SK-N-SH (cell line): ENCODE data around the gene MGAT4B. TPM values are rescaled to one million over a fixed set of nuclear protein-coding genes. Genes with fewer than 3 reads are reported as not detected.

ENCODE experiments used
- CTCF ChIA-PET: fragments of 300-600, 350-600 bp; formaldehyde crosslinking; extraction: SDS; loops from one replicate; lab custom pipeline; 2021; lab: Yijun Ruan, JAX
- POLR2A ChIA-PET: fragments of 350-600 bp; sonication (Branson Sonifier 250); formaldehyde crosslinking; extraction: SDS; loops from one replicate; lab custom pipeline; 2020; ENCODE audit warnings: antibody characterized with exemption, inconsistent platforms; lab: Yijun Ruan, JAX
- DNase-seq: peaks from one replicate; pipeline ENCODE4 v3.0.0; 2012
- H2AFZ ChIP-seq: fragments of 200-600 bp; sonication (generic); 2 replicates; pipeline ENCODE4 v1.8.1; 2016; ENCODE audit warnings: antibody characterized with exemption, mild to moderate bottlenecking, low read depth
- H3F3A ChIP-seq: fragments of 200-600 bp; sonication (generic); replicated peaks from 2 replicates; pipeline ENCODE3; 2016; ENCODE audit warnings: antibody characterized with exemption, mild to moderate bottlenecking; ENCODE audit not compliant: insufficient read depth
- H3K27ac ChIP-seq, 2 experiments: fragments of 200-500 bp in 1 of 2; fragments of 200-600 bp in 1 of 2; sonication (Bioruptor generic) in 1 of 2; sonication (generic), shearing (Covaris generic) in 1 of 2; 2 replicates each; pipeline versions ENCODE4 v1.5.1 to v1.6.1; 2014 to 2016; ENCODE audit warnings: low read depth in 2 of 2, inconsistent platforms in 1 of 2, low read length in 1 of 2, mild to moderate bottlenecking in 1 of 2, mixed read lengths in 1 of 2
- H3K27me3 ChIP-seq: fragments of 200-600 bp; sonication (generic), shearing (Covaris generic); 2 replicates; pipeline ENCODE4 v1.6.1; 2016; ENCODE audit warnings: mixed run types; ENCODE audit not compliant: insufficient read depth
- H3K36me3 ChIP-seq, 2 experiments: fragments of 200-500 bp in 1 of 2; fragments of 200-600 bp in 1 of 2; sonication (Bioruptor generic) in 1 of 2; sonication (generic) in 1 of 2; replicated peaks in 1 of 2; 2 replicates each; pipeline versions ENCODE3 to v1.5.1; 2014 to 2016; ENCODE audit warnings: low read length in 1 of 2, mild to moderate bottlenecking in 1 of 2; ENCODE audit not compliant: insufficient read depth in 2 of 2, control insufficient read depth in 1 of 2
- H3K4me1 ChIP-seq, 2 experiments: fragments of 200-500 bp in 1 of 2; fragments of 200-600 bp in 1 of 2; sonication (Bioruptor generic) in 1 of 2; sonication (generic), shearing (Covaris generic) in 1 of 2; 2 replicates each; pipeline versions ENCODE4 v1.5.1 to v1.6.1; 2014 to 2016; ENCODE audit warnings: low read depth in 1 of 2, low read length in 1 of 2, mixed run types in 1 of 2; ENCODE audit not compliant: insufficient read depth in 2 of 2, control insufficient read depth in 1 of 2
- H3K4me2 ChIP-seq: fragments of 200-600 bp; sonication (generic), shearing (Covaris generic); 2 replicates; pipeline ENCODE4 v1.6.1; 2017; ENCODE audit warnings: mixed run types
- H3K4me3 ChIP-seq, 2 experiments: fragments of 200-500 bp in 1 of 2; fragments of 200-600 bp in 1 of 2; sonication (Bioruptor generic) in 1 of 2; sonication (generic), shearing (Covaris generic) in 1 of 2; 2 replicates each; pipeline versions ENCODE4 v1.5.1 to v1.8.1; 2014 to 2016; ENCODE audit warnings: low read depth in 2 of 2, inconsistent platforms in 1 of 2, low read length in 1 of 2, mild to moderate bottlenecking in 1 of 2, mixed read lengths in 1 of 2, moderate library complexity in 1 of 2
- H3K79me2 ChIP-seq: fragments of 200-600 bp; sonication (generic); 2 replicates; pipeline ENCODE4 v1.8.1; 2017; ENCODE audit warnings: mild to moderate bottlenecking; ENCODE audit not compliant: insufficient read depth
- H3K9ac ChIP-seq: fragments of 200-600 bp; sonication (generic); 2 replicates; pipeline ENCODE4 v1.6.1; 2017; ENCODE audit warnings: mixed run types
- H3K9me2 ChIP-seq: fragments of 200-600 bp; sonication (generic); 2 replicates; pipeline ENCODE4 v1.6.1; 2017; ENCODE audit warnings: mixed run types
- H3K9me3 ChIP-seq: fragments of 200-600 bp; sonication (generic); 2 replicates; pipeline ENCODE4 v1.6.1; 2017; ENCODE audit warnings: mixed run types, mild to moderate bottlenecking, moderate library complexity
- H4K20me1 ChIP-seq: fragments of 200-600 bp; sonication (generic); 2 replicates; pipeline ENCODE4 v1.6.1; 2017; ENCODE audit warnings: mild to moderate bottlenecking, mixed run types; ENCODE audit not compliant: insufficient read depth
- CHD2 ChIP-seq: fragments of 150-350 bp; IDR thresholded peaks from 2 replicates; pipeline ENCODE4 v1.6.1; 2018; ENCODE audit warnings: low read length; ENCODE audit not compliant: partially characterized antibody
- EZH2phosphoT487 ChIP-seq: fragments of 200-600 bp; sonication (generic); IDR thresholded peaks from 2 replicates; pipeline ENCODE4 v1.6.1; 2017; ENCODE audit warnings: low read depth, mixed run types, mild to moderate bottlenecking, antibody characterized with exemption, moderate library complexity, borderline replicate concordance
- FOXM1 ChIP-seq: IDR thresholded peaks from 2 replicates; pipeline ENCODE4 v1.4.0; 2012; ENCODE audit warnings: low read depth, mild to moderate bottlenecking
- GABPA ChIP-seq: IDR thresholded peaks from 2 replicates; pipeline ENCODE4 v1.4.0; 2012; ENCODE audit warnings: low read depth, mild to moderate bottlenecking
- GATA2 ChIP-seq: sonication (generic); formaldehyde crosslinking; IDR thresholded peaks from 2 replicates; pipeline ENCODE4 v1.5.0; 2020; ENCODE audit warnings: mild to moderate bottlenecking, missing genetic modification reagents
- MEF2A ChIP-seq: IDR thresholded peaks from 2 replicates; pipeline ENCODE4 v1.4.0; 2012; ENCODE audit warnings: low read depth, borderline replicate concordance
- MXI1 ChIP-seq: IDR thresholded peaks from 2 replicates; pipeline ENCODE4 v1.6.1; 2012; ENCODE audit warnings: mild to moderate bottlenecking, low read depth, low read length, improper control_type of control experiment
- NFIC ChIP-seq: IDR thresholded peaks from 2 replicates; pipeline ENCODE4 v1.4.0; 2012; ENCODE audit warnings: borderline replicate concordance
- NRF1 ChIP-seq: IDR thresholded peaks from 2 replicates; pipeline ENCODE4 v1.6.1; 2012; ENCODE audit warnings: low read depth, mild to moderate bottlenecking, low read length
- POLR2AphosphoS5 ChIP-seq: IDR thresholded peaks from 2 replicates; pipeline ENCODE4 v1.6.1; 2012; ENCODE audit warnings: low read depth, low read length
- RAD21 ChIP-seq: IDR thresholded peaks from 2 replicates; pipeline ENCODE4 v1.6.1; 2012; ENCODE audit warnings: mild to moderate bottlenecking, low read length
- RCOR1 ChIP-seq: fragments of 150-350 bp; IDR thresholded peaks from 2 replicates; pipeline ENCODE4 v1.6.1; 2017; ENCODE audit warnings: antibody characterized with exemption, low read length
- RXRA ChIP-seq: IDR thresholded peaks from 2 replicates; pipeline ENCODE4 v1.4.0; 2012; ENCODE audit warnings: low read depth, mild to moderate bottlenecking, borderline replicate concordance
- SIN3A ChIP-seq: IDR thresholded peaks from 2 replicates; pipeline ENCODE4 v1.6.1; 2012; ENCODE audit warnings: low read depth, mild to moderate bottlenecking, low read length, moderate library complexity, borderline replicate concordance
- SMC3 ChIP-seq: IDR thresholded peaks from 2 replicates; pipeline ENCODE4 v1.6.1; 2012; ENCODE audit warnings: low read depth, low read length, improper control_type of control experiment
- TCF12 ChIP-seq: IDR thresholded peaks from 2 replicates; pipeline ENCODE4 v1.4.0; 2012
- YY1 ChIP-seq: IDR thresholded peaks from 2 replicates; pipeline ENCODE4 v1.4.0; 2012; ENCODE audit warnings: low read depth, mild to moderate bottlenecking
- WGBS: methylation state at CpG from one replicate; pipeline ENCODE4 v1.1.6; 2017; ENCODE audit warnings: low lambda C conversion rate; 5-methylcytosine and 5-hydroxymethylcytosine counted together
- polyA plus RNA-seq, 3 experiments: library from polyadenylated mRNA; depleted of rRNA; stranded (reverse); fragments of >200 nt; gene quantifications; 2 replicates each; pipeline ENCODE4 v1.2.3, GENCODE V29; 2012
- TF ChIP-seq, protein P1 (sequence below): IDR thresholded peaks from 2 replicates; pipeline ENCODE4 v1.4.0; 2012; ENCODE audit warnings: low read depth, borderline replicate concordance
- TF ChIP-seq, protein P2 (sequence below): IDR thresholded peaks from 2 replicates; pipeline ENCODE4 v1.4.0; 2012; ENCODE audit warnings: low read depth
- TF ChIP-seq, protein P3 (sequence below): IDR thresholded peaks from 2 replicates; pipeline ENCODE4 v1.4.0; 2012; ENCODE audit warnings: low read depth, borderline replicate concordance
- TF ChIP-seq, protein P4 (sequence below): fragments of 150-350 bp; IDR thresholded peaks from 2 replicates; pipeline ENCODE4 v1.6.1; 2016; ENCODE audit warnings: mild to moderate bottlenecking, low read depth, low read length
- TF ChIP-seq, protein P5 (sequence below): IDR thresholded peaks from 2 replicates; pipeline ENCODE4 v1.6.1; 2012; ENCODE audit warnings: mild to moderate bottlenecking, low read depth, low read length, moderate library complexity
- TF ChIP-seq, protein P6 (sequence below): fragments of 200-600 bp; sonication (generic); IDR thresholded peaks from 2 replicates; pipeline ENCODE4 v1.6.1; 2017; ENCODE audit warnings: antibody characterized with exemption, mild to moderate bottlenecking, moderate library complexity

MGAT4B gene
- polyA plus RNA-seq, 1 of the 3 experiments (the other 2 are of a cell fraction) = 190 TPM

DNA sequence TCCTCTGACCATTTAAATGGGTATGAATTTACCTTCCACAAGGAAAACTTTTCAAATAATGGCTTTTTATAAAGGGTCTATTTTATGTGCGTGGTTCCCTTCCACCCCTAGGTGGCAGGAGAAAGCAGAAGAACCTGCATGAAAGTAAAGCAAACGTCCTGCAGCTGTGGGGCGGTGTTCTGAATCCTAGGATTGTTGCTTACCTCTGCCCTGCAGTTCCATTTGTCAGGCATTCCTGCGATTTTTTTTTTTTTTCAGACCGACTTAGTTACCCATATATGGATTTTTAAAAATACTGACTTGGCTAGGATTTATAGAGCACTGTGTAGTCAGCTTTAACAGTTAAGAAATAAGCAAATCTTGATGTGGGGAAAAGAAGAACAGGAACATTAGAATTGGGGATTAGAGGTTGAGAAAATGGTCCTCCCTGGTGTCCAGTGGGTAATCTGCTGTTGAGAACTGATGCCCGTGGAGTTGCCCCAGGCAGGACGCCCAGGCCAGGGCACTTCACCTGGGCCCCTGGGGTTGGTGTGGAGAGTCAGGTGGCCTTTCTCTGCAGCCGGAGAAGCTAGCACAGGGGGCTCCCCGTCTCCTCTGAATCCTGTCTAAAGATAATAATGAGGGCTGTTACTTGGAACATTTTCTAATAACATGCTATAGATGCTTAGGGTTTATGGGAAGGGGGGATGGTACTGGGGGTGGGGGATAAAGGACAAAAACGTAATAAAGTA lies 43.3 kb downstream of the MGAT4B start:
- Histone ChIP-seq H3K27ac (peak overlapping the region; percentile 54 to 88), H3K9me3 (no peaks in the 10 kb centered on the region), H3K9ac (no peak overlapping the region), H2AFZ (no peak overlapping the region), H3K4me2 (peak overlapping the region; percentile 70), H3F3A (peaks cover 44% of the 10 kb centered on the region), H3K27me3 (no peaks in the 10 kb centered on the region), H3K36me3 (peaks cover 9 to 12% of the 10 kb centered on the region in 2 experiments), H4K20me1 (peaks cover 46% of the 10 kb centered on the region), H3K9me2 (no peaks in the 10 kb centered on the region), H3K4me1 (peaks cover 38 to 54% of the 10 kb centered on the region in 2 experiments), H3K4me3 (peak overlapping the region in 1 of 2 experiments; percentile 34; a peak in 1 of 4 replicates), H3K79me2 (peaks cover 74% of the 10 kb centered on the region)
- whole genome bisulfite sequencing = 34% methylated on average over 10 of the region's 10 CpGs
- DNase-seq = peak; percentile 84
- ChIA-PET CTCF (interaction anchor here (0.6 to 3.1 kb wide), 33 partner anchors 9 to 436 kb away, joined by 3 to 67 read pairs (median 4); partner anchors contain the start of gene LTC4S), POLR2A (interaction anchor here (1.0 kb wide), 1 partner anchor 31 kb away, joined by 3 read pairs; the partner anchor contains the start of gene LTC4S)
- TF ChIP-seq, protein P1, sequence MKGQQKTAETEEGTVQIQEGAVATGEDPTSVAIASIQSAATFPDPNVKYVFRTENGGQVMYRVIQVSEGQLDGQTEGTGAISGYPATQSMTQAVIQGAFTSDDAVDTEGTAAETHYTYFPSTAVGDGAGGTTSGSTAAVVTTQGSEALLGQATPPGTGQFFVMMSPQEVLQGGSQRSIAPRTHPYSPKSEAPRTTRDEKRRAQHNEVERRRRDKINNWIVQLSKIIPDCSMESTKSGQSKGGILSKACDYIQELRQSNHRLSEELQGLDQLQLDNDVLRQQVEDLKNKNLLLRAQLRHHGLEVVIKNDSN = no peak
- TF ChIP-seq EZH2phosphoT487 (no peak), CHD2 (peak; percentile 20), SMC3 (peak; percentile 54; the same call in 1 of the 2 replicates), NRF1 (0 out of 2 replicates have a peak, but pooled peaks have one; percentile 5), NFIC (no peak), GATA2 (no peak), RAD21 (peak; percentile 82), MEF2A (no peak), RCOR1 (peak; percentile 44; the same call in 1 of the 2 replicates), GABPA (no peak), YY1 (peak; percentile 20; the same call in 1 of the 2 replicates), POLR2AphosphoS5 (no peak), RXRA (no peak), SIN3A (no peak), FOXM1 (no peak), MXI1 (0 out of 2 replicates have a peak, but pooled peaks have one; percentile 22), TCF12 (no peak)
- TF ChIP-seq, protein P2, sequence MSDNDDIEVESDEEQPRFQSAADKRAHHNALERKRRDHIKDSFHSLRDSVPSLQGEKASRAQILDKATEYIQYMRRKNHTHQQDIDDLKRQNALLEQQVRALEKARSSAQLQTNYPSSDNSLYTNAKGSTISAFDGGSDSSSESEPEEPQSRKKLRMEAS = no peak
- TF ChIP-seq, protein P3, sequence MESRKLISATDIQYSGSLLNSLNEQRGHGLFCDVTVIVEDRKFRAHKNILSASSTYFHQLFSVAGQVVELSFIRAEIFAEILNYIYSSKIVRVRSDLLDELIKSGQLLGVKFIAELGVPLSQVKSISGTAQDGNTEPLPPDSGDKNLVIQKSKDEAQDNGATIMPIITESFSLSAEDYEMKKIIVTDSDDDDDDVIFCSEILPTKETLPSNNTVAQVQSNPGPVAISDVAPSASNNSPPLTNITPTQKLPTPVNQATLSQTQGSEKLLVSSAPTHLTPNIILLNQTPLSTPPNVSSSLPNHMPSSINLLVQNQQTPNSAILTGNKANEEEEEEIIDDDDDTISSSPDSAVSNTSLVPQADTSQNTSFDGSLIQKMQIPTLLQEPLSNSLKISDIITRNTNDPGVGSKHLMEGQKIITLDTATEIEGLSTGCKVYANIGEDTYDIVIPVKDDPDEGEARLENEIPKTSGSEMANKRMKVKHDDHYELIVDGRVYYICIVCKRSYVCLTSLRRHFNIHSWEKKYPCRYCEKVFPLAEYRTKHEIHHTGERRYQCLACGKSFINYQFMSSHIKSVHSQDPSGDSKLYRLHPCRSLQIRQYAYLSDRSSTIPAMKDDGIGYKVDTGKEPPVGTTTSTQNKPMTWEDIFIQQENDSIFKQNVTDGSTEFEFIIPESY = no peak
- TF ChIP-seq, protein P4, sequence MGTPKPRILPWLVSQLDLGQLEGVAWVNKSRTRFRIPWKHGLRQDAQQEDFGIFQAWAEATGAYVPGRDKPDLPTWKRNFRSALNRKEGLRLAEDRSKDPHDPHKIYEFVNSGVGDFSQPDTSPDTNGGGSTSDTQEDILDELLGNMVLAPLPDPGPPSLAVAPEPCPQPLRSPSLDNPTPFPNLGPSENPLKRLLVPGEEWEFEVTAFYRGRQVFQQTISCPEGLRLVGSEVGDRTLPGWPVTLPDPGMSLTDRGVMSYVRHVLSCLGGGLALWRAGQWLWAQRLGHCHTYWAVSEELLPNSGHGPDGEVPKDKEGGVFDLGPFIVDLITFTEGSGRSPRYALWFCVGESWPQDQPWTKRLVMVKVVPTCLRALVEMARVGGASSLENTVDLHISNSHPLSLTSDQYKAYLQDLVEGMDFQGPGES = no peak
- TF ChIP-seq, protein P5, sequence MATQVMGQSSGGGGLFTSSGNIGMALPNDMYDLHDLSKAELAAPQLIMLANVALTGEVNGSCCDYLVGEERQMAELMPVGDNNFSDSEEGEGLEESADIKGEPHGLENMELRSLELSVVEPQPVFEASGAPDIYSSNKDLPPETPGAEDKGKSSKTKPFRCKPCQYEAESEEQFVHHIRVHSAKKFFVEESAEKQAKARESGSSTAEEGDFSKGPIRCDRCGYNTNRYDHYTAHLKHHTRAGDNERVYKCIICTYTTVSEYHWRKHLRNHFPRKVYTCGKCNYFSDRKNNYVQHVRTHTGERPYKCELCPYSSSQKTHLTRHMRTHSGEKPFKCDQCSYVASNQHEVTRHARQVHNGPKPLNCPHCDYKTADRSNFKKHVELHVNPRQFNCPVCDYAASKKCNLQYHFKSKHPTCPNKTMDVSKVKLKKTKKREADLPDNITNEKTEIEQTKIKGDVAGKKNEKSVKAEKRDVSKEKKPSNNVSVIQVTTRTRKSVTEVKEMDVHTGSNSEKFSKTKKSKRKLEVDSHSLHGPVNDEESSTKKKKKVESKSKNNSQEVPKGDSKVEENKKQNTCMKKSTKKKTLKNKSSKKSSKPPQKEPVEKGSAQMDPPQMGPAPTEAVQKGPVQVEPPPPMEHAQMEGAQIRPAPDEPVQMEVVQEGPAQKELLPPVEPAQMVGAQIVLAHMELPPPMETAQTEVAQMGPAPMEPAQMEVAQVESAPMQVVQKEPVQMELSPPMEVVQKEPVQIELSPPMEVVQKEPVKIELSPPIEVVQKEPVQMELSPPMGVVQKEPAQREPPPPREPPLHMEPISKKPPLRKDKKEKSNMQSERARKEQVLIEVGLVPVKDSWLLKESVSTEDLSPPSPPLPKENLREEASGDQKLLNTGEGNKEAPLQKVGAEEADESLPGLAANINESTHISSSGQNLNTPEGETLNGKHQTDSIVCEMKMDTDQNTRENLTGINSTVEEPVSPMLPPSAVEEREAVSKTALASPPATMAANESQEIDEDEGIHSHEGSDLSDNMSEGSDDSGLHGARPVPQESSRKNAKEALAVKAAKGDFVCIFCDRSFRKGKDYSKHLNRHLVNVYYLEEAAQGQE = no peak
- TF ChIP-seq, protein P6, sequence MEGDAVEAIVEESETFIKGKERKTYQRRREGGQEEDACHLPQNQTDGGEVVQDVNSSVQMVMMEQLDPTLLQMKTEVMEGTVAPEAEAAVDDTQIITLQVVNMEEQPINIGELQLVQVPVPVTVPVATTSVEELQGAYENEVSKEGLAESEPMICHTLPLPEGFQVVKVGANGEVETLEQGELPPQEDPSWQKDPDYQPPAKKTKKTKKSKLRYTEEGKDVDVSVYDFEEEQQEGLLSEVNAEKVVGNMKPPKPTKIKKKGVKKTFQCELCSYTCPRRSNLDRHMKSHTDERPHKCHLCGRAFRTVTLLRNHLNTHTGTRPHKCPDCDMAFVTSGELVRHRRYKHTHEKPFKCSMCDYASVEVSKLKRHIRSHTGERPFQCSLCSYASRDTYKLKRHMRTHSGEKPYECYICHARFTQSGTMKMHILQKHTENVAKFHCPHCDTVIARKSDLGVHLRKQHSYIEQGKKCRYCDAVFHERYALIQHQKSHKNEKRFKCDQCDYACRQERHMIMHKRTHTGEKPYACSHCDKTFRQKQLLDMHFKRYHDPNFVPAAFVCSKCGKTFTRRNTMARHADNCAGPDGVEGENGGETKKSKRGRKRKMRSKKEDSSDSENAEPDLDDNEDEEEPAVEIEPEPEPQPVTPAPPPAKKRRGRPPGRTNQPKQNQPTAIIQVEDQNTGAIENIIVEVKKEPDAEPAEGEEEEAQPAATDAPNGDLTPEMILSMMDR = peak; percentile 95
